Lung (tissue), 12 donors: ENCODE data around the gene GRAP. TPM values are rescaled to one million over a fixed set of nuclear protein-coding genes. Genes with fewer than 3 reads are reported as not detected.

Source experiments
- ATAC-seq: fragments of 200-7000 bp; cut with Tn5 transposase; one replicate; pipeline ENCODE4 v1.9.1; 2020; ENCODE audit warnings: moderate number of reproducible peaks; ENCODE audit not compliant: insufficient read depth, low FRiP score
- DNase-seq, 3 donors: peaks; one replicate each; pipeline ENCODE4 v3.0.0-alpha.2; 2013 to 2017
- H3K27ac ChIP-seq, 2 donors: one replicate each; pipeline ENCODE4 v1.5.1; 2013; ENCODE audit warnings: mild to moderate bottlenecking in 2 of 2, moderate library complexity in 2 of 2, control low read depth in 1 of 2, inconsistent platforms in 1 of 2, low read depth in 1 of 2, low read length in 1 of 2
- H3K27me3 ChIP-seq, 3 donors: one replicate each; pipeline ENCODE4 v1.5.1; 2013; ENCODE audit warnings: low read length in 2 of 3; ENCODE audit not compliant: control insufficient read depth in 3 of 3, insufficient read depth in 3 of 3
- H3K36me3 ChIP-seq, 4 donors: one replicate each; pipeline ENCODE4 v1.5.1; 2013; ENCODE audit warnings: low read length in 4 of 4, mild to moderate bottlenecking in 1 of 4, moderate library complexity in 1 of 4; ENCODE audit not compliant: control insufficient read depth in 4 of 4, insufficient read depth in 4 of 4
- H3K4me1 ChIP-seq, 5 donors: one replicate each; pipeline ENCODE4 v1.5.1; 2013; ENCODE audit warnings: low read length in 5 of 5, mild to moderate bottlenecking in 2 of 5, moderate library complexity in 1 of 5; ENCODE audit not compliant: control insufficient read depth in 5 of 5, insufficient read depth in 5 of 5
- H3K4me3 ChIP-seq: one replicate; pipeline ENCODE4 v1.5.1; 2013; ENCODE audit warnings: mild to moderate bottlenecking, control low read depth, moderate library complexity
- H3K9ac ChIP-seq, 2 donors: one replicate each; pipeline ENCODE4 v1.5.1; 2013; ENCODE audit warnings: low read length in 2 of 2, control low read depth in 1 of 2; ENCODE audit not compliant: insufficient read depth in 1 of 2
- H3K9me3 ChIP-seq, 4 donors: one replicate each; pipeline ENCODE4 v1.5.1; 2013; ENCODE audit warnings: low read length in 3 of 4, mild to moderate bottlenecking in 1 of 4, moderate library complexity in 1 of 4; ENCODE audit not compliant: control insufficient read depth in 4 of 4, insufficient read depth in 3 of 4
- WGBS, 2 donors: extraction: QIAGEN DNeasy Blood & Tissue Kit; methylation state at CpG; one replicate each; pipeline ENCODE4 v1.1.7; 2013; 5-methylcytosine and 5-hydroxymethylcytosine counted together
- polyA plus RNA-seq, 2 donors: library from polyadenylated mRNA; stranded (reverse); fragments of 200-250 nt; gene quantifications; one replicate each; pipeline ENCODE4 v1.2.1, GENCODE V29; 2013
- total RNA-seq, 2 donors: library from RNA; depleted of rRNA in 1 of 2; stranded (reverse); fragments of >200 nt in 1 of 2; gene quantifications; one replicate each; pipeline ENCODE4 v1.2.1, GENCODE V29; 2014 to 2021
- TF ChIP-seq, protein P1 (sequence below): IDR thresholded peaks from 2 replicates; pipeline ENCODE4 v1.5.1; 2012; ENCODE audit warnings: mild to moderate bottlenecking; ENCODE audit errors: control extremely low read depth, extremely low read depth
- donor health status: control.
- donor health status: control.
- donor health status: Bipolar disorder and iron deficiency.
- donor health status: healthy.
- donor health status: DM: yes; HTN: yes; CAD: no.

The GRAP gene
- total and polyA plus RNA-seq, 4 donors, result 6.7 to 14.3 (median 9.8) TPM

DNA sequence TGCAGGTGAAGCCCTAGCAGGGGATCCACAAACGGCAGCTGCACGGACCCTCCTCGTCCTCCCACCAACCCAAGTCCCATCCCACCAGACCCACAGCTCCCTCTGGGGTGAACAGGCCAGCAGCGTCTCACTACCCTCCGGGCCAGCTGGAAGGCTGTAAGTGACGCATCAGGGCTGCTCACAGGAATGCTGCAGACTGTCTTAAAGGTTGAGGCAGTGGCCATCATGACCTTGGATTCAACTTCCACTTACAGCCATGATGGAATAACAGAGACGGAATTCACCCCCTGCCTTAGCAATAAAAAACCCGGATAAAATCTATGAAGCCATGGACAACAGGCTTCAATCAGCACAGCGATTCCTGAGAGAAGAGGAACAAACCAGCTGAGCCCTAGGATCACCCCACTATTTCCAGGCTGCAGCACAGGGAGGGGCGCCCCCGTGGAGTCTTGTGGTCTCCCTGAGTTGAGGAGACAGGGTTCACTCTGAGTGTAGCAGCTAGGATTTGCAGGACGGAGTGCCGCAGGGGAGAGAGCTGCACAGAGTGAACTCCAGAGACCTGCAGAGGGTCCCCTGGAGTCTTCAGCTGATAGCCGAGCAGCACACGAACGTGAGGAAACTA, 52.7 kb downstream of the GRAP start:
- no peak overlapping the region for H3K4me3 ChIP-seq
- no peak for ATAC-seq
- TF ChIP-seq, protein P1, sequence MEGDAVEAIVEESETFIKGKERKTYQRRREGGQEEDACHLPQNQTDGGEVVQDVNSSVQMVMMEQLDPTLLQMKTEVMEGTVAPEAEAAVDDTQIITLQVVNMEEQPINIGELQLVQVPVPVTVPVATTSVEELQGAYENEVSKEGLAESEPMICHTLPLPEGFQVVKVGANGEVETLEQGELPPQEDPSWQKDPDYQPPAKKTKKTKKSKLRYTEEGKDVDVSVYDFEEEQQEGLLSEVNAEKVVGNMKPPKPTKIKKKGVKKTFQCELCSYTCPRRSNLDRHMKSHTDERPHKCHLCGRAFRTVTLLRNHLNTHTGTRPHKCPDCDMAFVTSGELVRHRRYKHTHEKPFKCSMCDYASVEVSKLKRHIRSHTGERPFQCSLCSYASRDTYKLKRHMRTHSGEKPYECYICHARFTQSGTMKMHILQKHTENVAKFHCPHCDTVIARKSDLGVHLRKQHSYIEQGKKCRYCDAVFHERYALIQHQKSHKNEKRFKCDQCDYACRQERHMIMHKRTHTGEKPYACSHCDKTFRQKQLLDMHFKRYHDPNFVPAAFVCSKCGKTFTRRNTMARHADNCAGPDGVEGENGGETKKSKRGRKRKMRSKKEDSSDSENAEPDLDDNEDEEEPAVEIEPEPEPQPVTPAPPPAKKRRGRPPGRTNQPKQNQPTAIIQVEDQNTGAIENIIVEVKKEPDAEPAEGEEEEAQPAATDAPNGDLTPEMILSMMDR, result no peak
- no peaks in the 10 kb centered on the region for H3K27me3 ChIP-seq
- DNase-seq, result peak; percentile 87 to 89 (median 88)
- 79% methylated on average over 16 of the region's 16 CpGs for WGBS, 2 donors
- no peak overlapping the region for H3K9ac ChIP-seq
- no peak overlapping the region for H3K27ac ChIP-seq
- H3K4me1 ChIP-seq, result peaks cover 0 to 20% (median 4%) of the 10 kb centered on the region in 5 donors
- no peaks in the 10 kb centered on the region for H3K36me3 ChIP-seq
- H3K9me3 ChIP-seq, result peaks cover 0 to 4% (median 0%) of the 10 kb centered on the region in 4 donors

DNA sequence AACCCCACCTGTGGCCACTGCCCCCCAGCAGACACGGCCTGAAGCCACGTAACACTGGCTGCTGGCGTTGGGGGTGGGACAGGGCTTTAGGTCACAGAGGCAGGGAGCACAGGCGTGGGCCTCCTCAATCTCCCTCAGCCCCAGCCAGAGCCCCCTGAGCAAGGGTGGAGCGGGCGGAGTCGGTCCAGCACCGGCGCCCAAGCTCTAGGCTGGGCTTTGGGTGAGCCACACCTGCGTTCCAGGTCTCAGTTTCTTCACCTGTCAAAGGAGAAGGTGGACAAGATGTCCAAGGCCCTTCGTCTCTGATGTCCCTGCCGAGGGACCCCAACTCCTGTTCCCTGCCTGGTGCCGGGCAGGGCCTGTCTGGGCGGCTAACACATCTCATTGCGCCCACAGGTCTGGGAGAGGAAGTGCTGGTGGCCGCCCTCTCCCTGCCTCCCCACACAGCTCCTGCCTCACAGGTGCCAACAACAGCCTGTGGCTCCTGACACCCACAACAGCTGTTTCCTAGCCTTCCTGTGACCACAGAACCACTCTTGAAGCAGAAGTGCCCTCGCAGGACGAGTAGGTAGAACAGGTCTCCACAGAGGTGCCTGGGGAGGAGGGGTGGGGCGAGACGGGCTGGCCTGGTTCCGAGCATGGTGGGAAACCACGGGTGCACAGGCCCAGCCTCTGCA, 54.2 kb downstream of the GRAP start:
- DNase-seq, result no peak
- H3K4me1 ChIP-seq, result peaks cover 0 to 20% (median 4%) of the 10 kb centered on the region in 5 donors
- H3K27me3 ChIP-seq, result no peaks in the 10 kb centered on the region
- WGBS, 2 donors, result 60 to 70% methylated on average over 22 of the region's 22 CpGs
- H3K9me3 ChIP-seq, result peaks cover 0 to 4% (median 0%) of the 10 kb centered on the region in 4 donors
- no peaks in the 10 kb centered on the region for H3K36me3 ChIP-seq
- ATAC-seq, result peak; percentile 8
- no peak overlapping the region for H3K27ac ChIP-seq
- H3K9ac ChIP-seq, result no peak overlapping the region
- TF ChIP-seq, protein P1, result no peak
- H3K4me3 ChIP-seq, result no peak overlapping the region

DNA sequence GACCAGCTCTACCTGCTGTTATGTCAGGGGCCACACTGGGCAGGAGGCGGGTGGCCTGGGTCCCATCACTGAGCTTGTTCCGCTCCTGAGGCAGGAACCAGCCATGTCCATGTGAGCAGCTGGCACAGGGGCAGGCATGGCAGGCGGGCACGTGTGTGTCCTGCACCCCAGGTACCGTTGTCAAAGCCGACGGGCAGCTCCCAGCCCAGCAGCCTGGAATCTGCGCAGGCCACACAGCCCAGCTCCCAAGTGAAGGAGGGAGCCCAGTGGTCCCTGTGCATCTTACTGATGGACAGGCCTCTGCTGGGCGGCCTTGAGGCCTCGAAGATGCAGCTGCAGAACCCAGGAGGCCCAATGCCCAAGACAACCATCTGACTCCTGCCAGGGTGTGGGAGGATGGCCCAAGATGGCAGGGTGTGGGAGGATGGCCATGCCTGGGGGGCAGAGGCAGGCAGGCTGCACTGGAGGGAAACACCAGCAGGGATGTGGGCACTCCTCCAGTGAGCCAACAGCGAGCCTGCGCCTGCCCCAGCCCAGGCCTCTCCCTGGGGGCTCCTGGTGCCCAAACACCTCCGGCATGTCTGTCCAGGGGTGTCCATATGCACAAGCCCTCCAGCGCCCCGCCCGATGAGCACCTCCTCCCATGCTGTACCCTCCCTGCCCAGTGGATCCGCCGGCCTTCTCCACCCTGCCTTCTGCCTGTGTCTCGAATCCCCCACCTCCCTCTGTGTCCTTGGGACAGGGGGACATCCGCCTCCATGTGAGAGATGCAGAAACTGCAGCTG, 55.0 kb downstream of the GRAP start:
- peaks cover 0 to 2% (median 0%) of the 10 kb centered on the region in 4 donors for H3K36me3 ChIP-seq
- H3K27ac ChIP-seq, result no peak overlapping the region
- ATAC-seq (no peak), DNase-seq (no peak)
- peaks cover 0 to 20% (median 4%) of the 10 kb centered on the region in 5 donors for H3K4me1 ChIP-seq
- WGBS, 2 donors, result 94 to 95% methylated on average over 20 of the region's 20 CpGs
- TF ChIP-seq, protein P1, result no peak
- no peaks in the 10 kb centered on the region for H3K27me3 ChIP-seq
- no peak overlapping the region for H3K4me3 ChIP-seq
- H3K9me3 ChIP-seq, result peaks cover 0 to 4% (median 0%) of the 10 kb centered on the region in 4 donors
- no peak overlapping the region for H3K9ac ChIP-seq
